Small intestine (tissue), 7 donors: Measurements from ENCODE around the gene CEACAM21. TPM values are rescaled to one million over a fixed set of nuclear protein-coding genes. Genes with fewer than 3 reads are reported as not detected.
A peak's percentile ranks its signal among the peaks of the same experiment; 100 is the strongest.

Experiments used
- DNase-seq, 2 donors: peaks; one replicate each; pipeline versions ENCODE4 v3.0.0 to v3.0.0-alpha.2; 2013
- FAIRE-seq: peaks from 2 replicates; lab custom pipeline; 2012; peaks lifted over from hg19 to GRCh38; lab: Jason Lieb, UNC
- H3K27ac ChIP-seq, 3 donors: one replicate each; pipeline ENCODE4 v1.5.1; 2013; ENCODE audit warnings: low read length in 2 of 3, mild to moderate bottlenecking in 2 of 3, control low read depth in 1 of 3, inconsistent platforms in 1 of 3, low read depth in 1 of 3, moderate library complexity in 1 of 3
- H3K27me3 ChIP-seq, 3 donors: one replicate each; pipeline ENCODE4 v1.6.1; 2013; ENCODE audit warnings: low read length in 3 of 3, inconsistent platforms in 1 of 3; ENCODE audit not compliant: control insufficient read depth in 3 of 3, insufficient read depth in 3 of 3
- H3K36me3 ChIP-seq, 3 donors: one replicate each; pipeline ENCODE4 v1.6.1; 2013; ENCODE audit warnings: low read length in 3 of 3, inconsistent platforms in 1 of 3, low read depth in 1 of 3, mild to moderate bottlenecking in 1 of 3, moderate library complexity in 1 of 3; ENCODE audit not compliant: control insufficient read depth in 3 of 3, insufficient read depth in 2 of 3
- H3K4me1 ChIP-seq, 3 donors: one replicate each; pipeline ENCODE4 v1.6.1; 2013; ENCODE audit warnings: low read length in 2 of 3, inconsistent platforms in 1 of 3, low read depth in 1 of 3, mild to moderate bottlenecking in 1 of 3, moderate library complexity in 1 of 3; ENCODE audit not compliant: control insufficient read depth in 3 of 3, insufficient read depth in 2 of 3
- H3K4me3 ChIP-seq, 3 donors: one replicate each; pipeline ENCODE4 v1.5.1; 2013; ENCODE audit warnings: low read length in 3 of 3, control low read depth in 1 of 3, inconsistent platforms in 1 of 3, low read depth in 1 of 3, mild to moderate bottlenecking in 1 of 3, moderate library complexity in 1 of 3
- H3K9me3 ChIP-seq, 2 donors: one replicate each; pipeline ENCODE4 v1.6.1; 2013; ENCODE audit warnings: low read depth in 1 of 2, low read length in 1 of 2; ENCODE audit not compliant: control insufficient read depth in 2 of 2, insufficient read depth in 1 of 2
- WGBS, 3 donors: extraction: QIAGEN DNeasy Blood & Tissue Kit; methylation state at CpG; one replicate each; pipeline ENCODE4 v1.1.7; 2013; 5-methylcytosine and 5-hydroxymethylcytosine counted together
- polyA plus RNA-seq, 4 donors: library from polyadenylated mRNA; stranded (reverse) in 3 of 4; unstranded in 1 of 4; fragments of 200-250 nt in 3 of 4; fragments of 120-200 nt in 1 of 4; gene quantifications; one replicate each; pipeline versions ENCODE4 v1.2.1 to v1.2.3, GENCODE V29; 2013
- donor health status: healthy with polysubstance abuse.
- donor health status: control.
- donor health status: control.
- donor health status: Bipolar disorder and iron deficiency.
- donor health status: healthy.

The CEACAM21 gene
- polyA plus RNA-seq, 4 donors = 1.1 to 4.6 (median 1.9) TPM; not detected in 1

GRCh38 chr19:41551711-41552110 lies 24.3 kb upstream of the CEACAM21 start:
- 52 to 69% (median 60%) methylated on average over 6 of the region's 6 CpGs for WGBS, 3 donors
- DNase-seq (no peak), FAIRE-seq (no peak)
- Histone ChIP-seq H3K9me3 (no peaks in the 10 kb centered on the region), H3K4me1 (peaks cover 0 to 8% (median 4%) of the 10 kb centered on the region in 3 donors), H3K27ac (peak overlapping the region in 1 of 3 donors; percentile 83), H3K27me3 (peaks cover 0 to 4% (median 0%) of the 10 kb centered on the region in 3 donors), H3K4me3 (peak overlapping the region in 1 of 3 donors; percentile 46), H3K36me3 (no peaks in the 10 kb centered on the region)

- Histone ChIP-seq H3K36me3 (no peaks in the 10 kb centered on the region), H3K9me3 (no peaks in the 10 kb centered on the region), H3K4me1 (peaks cover 0 to 8% (median 4%) of the 10 kb centered on the region in 3 donors), H3K27me3 (peaks cover 0 to 7% (median 0%) of the 10 kb centered on the region in 3 donors), H3K4me3 (no peak overlapping the region), H3K27ac (peak overlapping the region in 2 of 3 donors; percentile 35 to 83)
- no peak for FAIRE-seq
- DNase-seq = no peak
- 57 to 74% (median 58%) methylated on average over 6 of the region's 6 CpGs for WGBS, 3 donors
Observed at GRCh38 chr19:41552558-41552957, 23.4 kb upstream of the CEACAM21 start.

- Histone ChIP-seq H3K4me3 (no peak overlapping the region), H3K9me3 (no peaks in the 10 kb centered on the region), H3K27me3 (peaks cover 0 to 7% (median 0%) of the 10 kb centered on the region in 3 donors), H3K36me3 (no peaks in the 10 kb centered on the region), H3K27ac (no peak overlapping the region), H3K4me1 (peaks cover 0 to 6% (median 4%) of the 10 kb centered on the region in 3 donors)
- FAIRE-seq (no peak), DNase-seq (no peak)
- 80 to 88% (median 80%) methylated on average over 4 of the region's 4 CpGs for WGBS, 3 donors
Observed at GRCh38 chr19:41553804-41554203, 22.2 kb upstream of the CEACAM21 start.

- DNase-seq (peak in 1 of 2 donors; percentile 56), FAIRE-seq (no peak)
- Histone ChIP-seq H3K36me3 (no peaks in the 10 kb centered on the region), H3K27me3 (peaks cover 0 to 10% (median 0%) of the 10 kb centered on the region in 3 donors), H3K4me1 (peaks cover 0 to 4% (median 0%) of the 10 kb centered on the region in 3 donors), H3K27ac (no peak overlapping the region), H3K4me3 (no peak overlapping the region), H3K9me3 (no peaks in the 10 kb centered on the region)
Observed at GRCh38 chr19:41554907-41555306, 21.1 kb upstream of the CEACAM21 start.

- H3K9me3 ChIP-seq = no peaks in the 10 kb centered on the region
- no peak overlapping the region for H3K4me3 ChIP-seq
- WGBS, 3 donors = 21 to 36% (median 32%) methylated on average over 3 of the region's 3 CpGs
- DNase-seq (no peak), FAIRE-seq (no peak)
- H3K36me3 ChIP-seq = no peaks in the 10 kb centered on the region
- peaks cover 0 to 4% (median 0%) of the 10 kb centered on the region in 3 donors for H3K4me1 ChIP-seq
- peak overlapping the region in 2 of 3 donors; percentile 60 to 70 for H3K27ac ChIP-seq
- H3K27me3 ChIP-seq = peaks cover 0 to 10% (median 0%) of the 10 kb centered on the region in 3 donors
Observed at GRCh38 chr19:41555748-41556147, 20.2 kb upstream of the CEACAM21 start.

- H3K4me1 ChIP-seq = peaks cover 0 to 8% (median 0%) of the 10 kb centered on the region in 3 donors
- FAIRE-seq = no peak
- WGBS, 3 donors = 13 to 26% (median 22%) methylated on average over 19 of the region's 19 CpGs
- H3K27ac ChIP-seq = no peak overlapping the region
- no peaks in the 10 kb centered on the region for H3K36me3 ChIP-seq
- H3K9me3 ChIP-seq = peaks cover 0 to 3% of the 10 kb centered on the region in 2 donors
- DNase-seq = no peak
- H3K27me3 ChIP-seq = peaks cover 0 to 36% (median 4%) of the 10 kb centered on the region in 3 donors
- H3K4me3 ChIP-seq = no peak overlapping the region
Observed at GRCh38 chr19:41563854-41564514, 12.0 kb upstream of the CEACAM21 start.

- Histone ChIP-seq H3K27ac (no peak overlapping the region), H3K9me3 (peaks cover 0 to 3% of the 10 kb centered on the region in 2 donors), H3K27me3 (peaks cover 0 to 34% (median 4%) of the 10 kb centered on the region in 3 donors), H3K36me3 (no peaks in the 10 kb centered on the region), H3K4me3 (no peak overlapping the region), H3K4me1 (peaks cover 0 to 8% (median 0%) of the 10 kb centered on the region in 3 donors)
- FAIRE-seq = no peak
- WGBS, 3 donors = 7 to 20% (median 11%) methylated on average over 53 to 59 of the region's 59 CpGs
- peak in 1 of 2 donors; percentile 32 for DNase-seq
Observed at GRCh38 chr19:41564515-41565378, 11.2 kb upstream of the CEACAM21 start.

- FAIRE-seq (no peak), DNase-seq (no peak)
- 32 to 36% (median 33%) methylated on average over 9 of the region's 9 CpGs for whole genome bisulfite sequencing, 3 donors
- Histone ChIP-seq H3K36me3 (no peaks in the 10 kb centered on the region), H3K4me1 (peaks cover 0 to 8% (median 0%) of the 10 kb centered on the region in 3 donors), H3K4me3 (no peak overlapping the region), H3K9me3 (peaks cover 0 to 3% of the 10 kb centered on the region in 2 donors), H3K27ac (no peak overlapping the region), H3K27me3 (peaks cover 0 to 33% (median 4%) of the 10 kb centered on the region in 3 donors)
Observed at GRCh38 chr19:41565379-41565720, 10.6 kb upstream of the CEACAM21 start.
